Naive thymus-derived CD4-positive, alpha-beta T cell (primary cell): Measurements from ENCODE around the gene SOX1. TPM values are rescaled to one million over a fixed set of nuclear protein-coding genes. Genes with fewer than 3 reads are reported as not detected.

Experiments
- ATAC-seq: fragments of 150-1000 bp; cut with Tn5 transposase; 2 replicates; pipeline ENCODE4 v1.10.0; 2021; ENCODE audit warnings: mild to moderate bottlenecking, moderate library complexity
- CTCF ChIA-PET: fragments of 350-600 bp; sonication (Branson Sonifier 250); formaldehyde crosslinking; loops from one replicate; lab custom pipeline; 2021; ENCODE audit warnings: antibody characterized with exemption; lab: Charles Lee
- POLR2A ChIA-PET: fragments of 350-600 bp; sonication (Branson Sonifier 250); formaldehyde crosslinking; loops from one replicate; lab custom pipeline; 2021; ENCODE audit warnings: antibody characterized with exemption, inconsistent platforms; lab: Charles Lee
- DNase-seq, 9 donors: peaks; one replicate each; pipeline versions ENCODE4 v3.0.0 to v3.0.0-alpha.2; 2020 to 2022; ENCODE audit warnings: mixed read lengths in 1 of 9
- H3K27ac ChIP-seq: one replicate; pipeline ENCODE4 v1.7.0; 2013; ENCODE audit warnings: mild to moderate bottlenecking, low read depth, low read length, moderate library complexity
- H3K27me3 ChIP-seq, 2 donors: one replicate each; pipeline ENCODE4 v1.7.0; 2013; ENCODE audit warnings: low read length in 2 of 2, mild to moderate bottlenecking in 2 of 2, moderate library complexity in 2 of 2; ENCODE audit not compliant: control insufficient read depth in 2 of 2, insufficient read depth in 2 of 2
- H3K36me3 ChIP-seq, 3 experiments: 1 replicate in 2 of 3; 2 replicates in 1 of 3; pipeline ENCODE4 v1.7.0; 2013; ENCODE audit warnings: low read length in 3 of 3, mild to moderate bottlenecking in 3 of 3, moderate library complexity in 1 of 3; ENCODE audit not compliant: insufficient read depth in 3 of 3, control insufficient read depth in 2 of 3
- H3K4me1 ChIP-seq, 2 donors: one replicate each; pipeline ENCODE4 v1.7.0; 2013; ENCODE audit warnings: low read length in 2 of 2, mild to moderate bottlenecking in 2 of 2, moderate library complexity in 1 of 2; ENCODE audit not compliant: control insufficient read depth in 2 of 2, insufficient read depth in 2 of 2
- H3K4me3 ChIP-seq: 2 replicates; pipeline ENCODE4 v1.7.0; 2013; ENCODE audit warnings: mild to moderate bottlenecking, low read length
- H3K9me3 ChIP-seq, 3 experiments: 1 replicate in 2 of 3; 2 replicates in 1 of 3; pipeline ENCODE4 v1.7.0; 2013; ENCODE audit warnings: low read length in 3 of 3; ENCODE audit not compliant: control insufficient read depth in 2 of 3
- H3K27ac Mint-ChIP-seq, 9 donors: one replicate each; pipeline ENCODE4 v1.8.0; 2020 to 2022; ENCODE audit warnings: mixed read lengths in 9 of 9, mild to moderate bottlenecking in 8 of 9, moderate library complexity in 5 of 9, inconsistent platforms in 2 of 9
- H3K27me3 Mint-ChIP-seq, 5 donors: one replicate each; pipeline ENCODE4 v1.8.0; 2021 to 2022; ENCODE audit warnings: mixed read lengths in 5 of 5, mild to moderate bottlenecking in 1 of 5
- H3K36me3 Mint-ChIP-seq, 5 donors: one replicate each; pipeline ENCODE4 v1.8.0; 2020 to 2022; ENCODE audit warnings: mixed read lengths in 5 of 5, mild to moderate bottlenecking in 3 of 5, inconsistent platforms in 1 of 5
- H3K4me1 Mint-ChIP-seq, 7 donors: one replicate each; pipeline ENCODE4 v1.8.0; 2020 to 2022; ENCODE audit warnings: mixed read lengths in 7 of 7, mild to moderate bottlenecking in 3 of 7, inconsistent platforms in 1 of 7
- H3K4me3 Mint-ChIP-seq, 10 donors: one replicate each; pipeline ENCODE4 v1.8.0; 2020 to 2022; ENCODE audit warnings: mild to moderate bottlenecking in 10 of 10, mixed read lengths in 10 of 10, moderate library complexity in 6 of 10, inconsistent platforms in 2 of 10
- H3K9me3 Mint-ChIP-seq, 11 donors: one replicate each; pipeline ENCODE4 v1.8.0; 2020 to 2022; ENCODE audit warnings: mixed read lengths in 11 of 11, mild to moderate bottlenecking in 4 of 11, inconsistent platforms in 1 of 11, moderate library complexity in 1 of 11
- intact Hi-C, 2 donors: fragments of 100-400 bp; cut with micrococcal nuclease; formaldehyde crosslinking; loops; one replicate each; pipeline ENCODE4 v1.15.1; 2023
- polyA plus RNA-seq, 2 donors: library from polyadenylated mRNA; unstranded; fragments of 300-500 nt; fragmentation: Illumina TruSeq; gene quantifications; one replicate each; pipeline ENCODE4 v1.2.3, GENCODE V29; 2021
- total RNA-seq, 6 experiments: library from RNA in 5 of 6; stranded (reverse) in 5 of 6; gene quantifications; 1 replicate in 5 of 6; 2 replicates in 1 of 6; pipeline ENCODE4 v1.2.3 and lab custom pipeline; 2021 to 2026

SOX1 gene
- total and polyA plus RNA-seq, 7 experiments from 2014 or later = not detected

GRCh38 chr13:112057736-112058518 is 9.0 kb upstream of the SOX1 start:
- Histone ChIP-seq H3K4me1 (no peaks in the 10 kb centered on the region), H3K27me3 (peaks cover 8 to 21% of the 10 kb centered on the region in 2 donors), H3K27ac (no peak overlapping the region), H3K9me3 (no peaks in the 10 kb centered on the region), H3K36me3 (no peaks in the 10 kb centered on the region), H3K4me3 (no peak overlapping the region)
- H3K36me3 Mint-ChIP-seq = peaks cover 0 to 12% (median 4%) of the 10 kb centered on the region in 5 donors
- ChIA-PET POLR2A (no interaction called here), CTCF (no interaction called here)
- peak overlapping the region in 3 of 10 donors; percentile 14 to 45 (median 37) for H3K4me3 Mint-ChIP-seq
- peaks cover 56 to 87% (median 62%) of the 10 kb centered on the region in 5 donors for H3K27me3 Mint-ChIP-seq
- peaks cover 0 to 16% (median 11%) of the 10 kb centered on the region in 7 donors for H3K4me1 Mint-ChIP-seq
- ATAC-seq (no peak), DNase-seq (no peak)
- H3K27ac Mint-ChIP-seq = peak overlapping the region in 1 of 9 donors; percentile 42
- H3K9me3 Mint-ChIP-seq = peaks cover 0 to 27% (median 4%) of the 10 kb centered on the region in 11 donors
- intact Hi-C loops = no loop called here

- Histone ChIP-seq H3K9me3 (no peaks in the 10 kb centered on the region), H3K27me3 (peaks cover 8 to 21% of the 10 kb centered on the region in 2 donors), H3K27ac (no peak overlapping the region), H3K36me3 (no peaks in the 10 kb centered on the region), H3K4me1 (no peaks in the 10 kb centered on the region), H3K4me3 (no peak overlapping the region)
- peaks cover 0 to 15% (median 0%) of the 10 kb centered on the region in 5 donors for H3K36me3 Mint-ChIP-seq
- no peak overlapping the region for H3K4me3 Mint-ChIP-seq
- peak overlapping the region in 1 of 9 donors; percentile 3 for H3K27ac Mint-ChIP-seq
- POLR2A ChIA-PET = no interaction called here
- ATAC-seq (no peak), DNase-seq (no peak)
- peaks cover 0 to 20% (median 12%) of the 10 kb centered on the region in 7 donors for H3K4me1 Mint-ChIP-seq
- peaks cover 57 to 87% (median 63%) of the 10 kb centered on the region in 5 donors for H3K27me3 Mint-ChIP-seq
- peaks cover 0 to 27% (median 6%) of the 10 kb centered on the region in 11 donors for H3K9me3 Mint-ChIP-seq
- intact Hi-C loops = no loop called here
- CTCF ChIA-PET = no interaction called here
Observed at GRCh38 chr13:112058519-112058873, 8.5 kb upstream of the SOX1 start.

DNA sequence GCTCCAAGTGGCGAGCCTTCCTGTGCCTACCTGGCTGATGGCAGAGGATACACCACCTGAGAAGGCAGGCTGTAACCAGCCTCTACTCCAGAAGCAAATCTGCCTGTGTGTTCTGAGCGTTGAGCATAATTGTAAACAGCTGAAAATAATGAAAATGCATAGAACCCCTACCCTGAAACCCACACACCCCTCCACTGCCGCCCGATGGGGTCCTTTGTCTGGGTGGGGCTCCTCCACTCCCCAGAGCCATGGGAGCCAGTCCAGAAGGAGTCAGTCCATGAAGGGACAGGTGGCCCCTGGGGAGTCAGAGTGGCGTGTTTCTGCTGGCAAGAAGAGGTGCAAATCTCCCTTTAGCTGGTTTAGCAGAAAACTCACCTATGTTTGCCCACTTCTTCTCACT is 8.0 kb upstream of the SOX1 start:
- ChIA-PET CTCF (no interaction called here), POLR2A (no interaction called here)
- no peaks in the 10 kb centered on the region for H3K9me3 ChIP-seq
- no peaks in the 10 kb centered on the region for H3K36me3 ChIP-seq
- H3K27me3 ChIP-seq = peaks cover 8 to 21% of the 10 kb centered on the region in 2 donors
- DNase-seq (no peak), ATAC-seq (no peak)
- Mint-ChIP-seq H3K4me1 (peaks cover 0 to 20% (median 12%) of the 10 kb centered on the region in 7 donors), H3K27me3 (peaks cover 62 to 87% (median 68%) of the 10 kb centered on the region in 5 donors), H3K27ac (peak overlapping the region in 1 of 9 donors; percentile 26), H3K4me3 (peak overlapping the region in 3 of 10 donors; percentile 5 to 28 (median 16)), H3K9me3 (peaks cover 0 to 28% (median 6%) of the 10 kb centered on the region in 11 donors), H3K36me3 (peaks cover 0 to 15% (median 0%) of the 10 kb centered on the region in 5 donors)
- no peak overlapping the region for H3K4me3 ChIP-seq
- H3K4me1 ChIP-seq = no peaks in the 10 kb centered on the region
- no peak overlapping the region for H3K27ac ChIP-seq
- intact Hi-C loops = no loop called here

DNA sequence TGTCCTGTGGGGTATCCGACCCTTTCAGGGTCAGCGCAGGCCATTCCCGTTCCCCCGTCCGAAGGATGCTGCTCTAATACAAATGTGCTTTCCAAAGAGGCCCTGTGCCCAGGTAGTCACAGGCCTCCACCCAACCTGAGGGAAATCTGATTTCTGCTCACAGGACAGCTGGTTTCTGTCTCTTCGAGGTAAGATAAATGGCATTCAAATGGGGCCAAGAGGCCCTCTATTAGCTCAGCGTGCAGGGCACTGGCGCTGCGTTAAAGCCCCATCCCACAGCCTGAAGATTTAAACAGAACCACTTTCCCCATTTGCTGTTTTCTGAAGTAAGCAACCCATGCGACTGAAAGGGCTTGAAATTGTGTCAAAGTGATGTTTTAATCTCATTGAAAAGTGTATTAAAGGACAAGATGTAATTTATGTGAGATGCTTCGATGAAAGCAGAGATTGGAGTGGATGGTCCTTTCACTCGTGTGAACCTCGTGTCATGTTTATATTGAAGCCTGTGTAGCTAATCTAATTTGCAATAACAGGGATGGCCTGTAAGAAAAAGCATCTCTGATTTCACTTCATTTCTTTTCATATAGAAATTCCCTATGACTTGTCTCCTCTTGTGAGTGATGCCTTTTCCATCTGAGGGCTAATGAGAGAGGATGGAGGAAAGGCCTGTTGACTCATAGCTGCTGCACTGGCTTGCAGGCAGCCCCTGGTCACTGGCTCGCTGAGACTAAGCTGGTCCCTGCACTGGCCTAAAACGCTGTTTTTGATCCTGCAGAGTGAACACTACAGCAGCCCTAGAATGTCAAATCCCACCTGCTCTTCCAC is 7.3 kb upstream of the SOX1 start:
- Mint-ChIP-seq H3K36me3 (peaks cover 0 to 15% (median 0%) of the 10 kb centered on the region in 5 donors), H3K4me3 (peak overlapping the region in 3 of 10 donors; percentile 5 to 28 (median 16)), H3K9me3 (peaks cover 0 to 28% (median 6%) of the 10 kb centered on the region in 11 donors), H3K27me3 (peaks cover 63 to 87% (median 68%) of the 10 kb centered on the region in 5 donors), H3K27ac (peak overlapping the region in 1 of 9 donors; percentile 29), H3K4me1 (peaks cover 0 to 20% (median 12%) of the 10 kb centered on the region in 7 donors)
- Histone ChIP-seq H3K36me3 (no peaks in the 10 kb centered on the region), H3K27me3 (peaks cover 8 to 26% of the 10 kb centered on the region in 2 donors), H3K4me3 (no peak overlapping the region), H3K27ac (no peak overlapping the region), H3K4me1 (no peaks in the 10 kb centered on the region), H3K9me3 (no peaks in the 10 kb centered on the region)
- DNase-seq (no peak), ATAC-seq (no peak)
- CTCF ChIA-PET = no interaction called here
- POLR2A ChIA-PET = no interaction called here
- intact Hi-C loops = no loop called here

- no peak overlapping the region for H3K4me3 ChIP-seq
- H3K36me3 ChIP-seq = no peaks in the 10 kb centered on the region
- ATAC-seq (no peak), DNase-seq (no peak)
- peaks cover 0 to 1% of the 10 kb centered on the region in 2 donors for H3K4me1 ChIP-seq
- peak overlapping the region in 2 of 9 donors; percentile 24 to 60 for H3K27ac Mint-ChIP-seq
- CTCF ChIA-PET = no interaction called here
- POLR2A ChIA-PET = no interaction called here
- peaks cover 0 to 19% (median 10%) of the 10 kb centered on the region in 7 donors for H3K4me1 Mint-ChIP-seq
- no peak overlapping the region for H3K27ac ChIP-seq
- intact Hi-C loops = no loop called here
- no peaks in the 10 kb centered on the region for H3K9me3 ChIP-seq
- H3K9me3 Mint-ChIP-seq = peaks cover 0 to 26% (median 5%) of the 10 kb centered on the region in 11 donors
- peak overlapping the region in 3 of 10 donors; percentile 1 to 37 (median 35) for H3K4me3 Mint-ChIP-seq
- H3K27me3 ChIP-seq = peaks cover 5 to 29% of the 10 kb centered on the region in 2 donors
- peaks cover 63 to 87% (median 68%) of the 10 kb centered on the region in 5 donors for H3K27me3 Mint-ChIP-seq
- peaks cover 0 to 15% (median 0%) of the 10 kb centered on the region in 5 donors for H3K36me3 Mint-ChIP-seq
Observed at GRCh38 chr13:112060282-112060830, 6.6 kb upstream of the SOX1 start.

DNA sequence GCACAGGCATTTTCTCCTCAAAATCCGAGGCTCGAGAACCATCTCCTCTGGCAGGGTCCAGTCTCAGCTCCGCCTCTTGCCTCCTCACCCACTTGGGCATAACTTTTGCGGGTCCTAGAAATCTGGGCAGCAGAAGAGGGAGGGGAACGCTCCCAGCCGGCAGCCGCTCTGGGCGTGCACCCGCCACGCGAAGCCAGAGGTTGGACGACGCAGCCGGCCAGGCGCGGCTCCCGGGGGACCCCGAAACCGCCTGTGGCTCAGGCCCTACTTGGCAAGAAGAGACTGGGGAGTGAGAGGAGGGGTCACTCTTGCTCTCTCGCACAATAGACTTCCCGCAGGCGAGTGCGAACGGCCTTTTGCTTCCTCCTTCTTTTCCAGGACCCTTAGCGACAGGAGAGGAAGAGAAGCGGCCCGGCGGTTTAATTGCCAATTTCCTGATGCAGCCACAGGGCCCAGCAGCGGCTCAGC is 6.0 kb upstream of the SOX1 start:
- no peak overlapping the region for H3K4me3 ChIP-seq
- ChIA-PET CTCF (no interaction called here), POLR2A (no interaction called here)
- Mint-ChIP-seq H3K36me3 (peaks cover 0 to 15% (median 0%) of the 10 kb centered on the region in 5 donors), H3K27me3 (peaks cover 63 to 90% (median 69%) of the 10 kb centered on the region in 5 donors), H3K9me3 (peaks cover 0 to 30% (median 5%) of the 10 kb centered on the region in 11 donors), H3K27ac (peak overlapping the region in 1 of 9 donors; percentile 60), H3K4me3 (peak overlapping the region in 1 of 10 donors; percentile 35), H3K4me1 (peaks cover 0 to 25% (median 16%) of the 10 kb centered on the region in 7 donors)
- H3K36me3 ChIP-seq = no peaks in the 10 kb centered on the region
- peaks cover 5 to 29% of the 10 kb centered on the region in 2 donors for H3K27me3 ChIP-seq
- H3K27ac ChIP-seq = no peak overlapping the region
- ATAC-seq (no peak), DNase-seq (no peak)
- intact Hi-C loops = no loop called here
- peaks cover 0 to 6% of the 10 kb centered on the region in 2 donors for H3K4me1 ChIP-seq
- H3K9me3 ChIP-seq = no peaks in the 10 kb centered on the region
